NK-92 (cell line): ENCODE measurements around the gene TUBGCP2.
"Not testable (repeated sequence)": the region's sequence is repeated elsewhere in the genome, so short reads cannot be mapped to it uniquely, and the experiment has no call there.

Experiments
- DNase-seq: peaks from one replicate; lab custom pipeline; 2025; ENCODE audit not compliant: unreplicated experiment; lab: John Stamatoyannopoulos, UW

Gene TUBGCP2

DNA sequence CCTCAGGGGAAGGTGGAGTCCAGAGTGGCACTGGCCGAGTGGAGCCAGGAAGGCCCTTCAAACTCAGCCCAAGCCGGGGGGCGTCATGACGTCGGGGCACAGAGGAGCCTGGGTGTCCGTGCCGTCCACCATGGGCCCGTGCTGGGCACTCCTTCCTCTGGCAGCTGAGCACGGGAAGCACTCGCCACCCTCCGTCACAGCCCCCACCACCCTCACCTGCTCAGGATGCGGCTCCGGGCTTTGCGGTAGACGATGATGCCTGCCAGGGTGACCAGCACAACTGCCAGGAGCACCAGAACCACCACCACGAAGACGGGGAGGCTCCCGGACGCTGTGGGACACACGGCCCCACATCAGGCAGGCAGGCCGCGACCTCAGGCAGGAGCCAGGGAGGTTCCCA lies 40.1 kb downstream of the TUBGCP2 start:
- DNase-seq = no peak

DNA sequence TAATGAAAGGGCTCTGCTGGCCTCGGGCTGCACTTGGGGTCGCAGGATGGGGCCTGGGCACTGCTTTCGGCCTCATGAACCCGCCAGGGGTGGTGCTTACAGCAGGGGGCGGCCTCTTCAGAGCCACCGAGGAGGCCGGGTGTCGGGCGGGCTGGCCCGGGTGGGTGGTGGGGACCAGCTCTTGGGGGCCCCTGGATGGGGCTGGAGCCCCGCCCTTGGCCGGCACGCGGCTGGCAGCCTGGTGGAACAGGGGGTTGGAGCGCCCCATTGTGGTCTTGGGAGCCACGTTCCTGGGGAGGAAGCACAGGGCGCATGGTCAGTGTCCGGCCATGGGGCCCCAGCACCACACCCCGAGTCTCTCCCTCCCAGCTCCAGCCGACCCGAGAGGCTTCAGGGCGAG lies 40.8 kb downstream of the TUBGCP2 start:
- no peak for DNase-seq

DNA sequence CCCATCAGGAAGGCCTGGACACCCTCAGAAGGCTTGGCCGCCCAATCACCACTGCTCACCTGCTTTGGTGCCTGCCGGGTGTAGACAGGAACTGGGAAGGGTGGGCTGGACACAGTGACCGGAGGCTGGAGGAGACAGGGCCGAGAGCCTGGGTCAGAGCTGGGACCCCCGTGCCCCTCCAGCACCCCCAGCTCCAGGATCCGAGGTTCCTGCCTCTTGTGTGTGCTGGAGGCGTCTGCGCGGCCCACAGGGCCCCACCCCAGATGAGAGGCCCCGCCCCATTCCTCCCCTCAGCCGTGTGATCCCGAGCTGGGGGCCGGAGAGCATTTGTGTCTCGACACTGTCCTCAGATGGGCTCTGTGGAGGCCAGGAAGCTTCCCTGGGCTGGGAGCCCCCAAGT lies 41.4 kb downstream of the TUBGCP2 start:
- no peak for DNase-seq

DNA sequence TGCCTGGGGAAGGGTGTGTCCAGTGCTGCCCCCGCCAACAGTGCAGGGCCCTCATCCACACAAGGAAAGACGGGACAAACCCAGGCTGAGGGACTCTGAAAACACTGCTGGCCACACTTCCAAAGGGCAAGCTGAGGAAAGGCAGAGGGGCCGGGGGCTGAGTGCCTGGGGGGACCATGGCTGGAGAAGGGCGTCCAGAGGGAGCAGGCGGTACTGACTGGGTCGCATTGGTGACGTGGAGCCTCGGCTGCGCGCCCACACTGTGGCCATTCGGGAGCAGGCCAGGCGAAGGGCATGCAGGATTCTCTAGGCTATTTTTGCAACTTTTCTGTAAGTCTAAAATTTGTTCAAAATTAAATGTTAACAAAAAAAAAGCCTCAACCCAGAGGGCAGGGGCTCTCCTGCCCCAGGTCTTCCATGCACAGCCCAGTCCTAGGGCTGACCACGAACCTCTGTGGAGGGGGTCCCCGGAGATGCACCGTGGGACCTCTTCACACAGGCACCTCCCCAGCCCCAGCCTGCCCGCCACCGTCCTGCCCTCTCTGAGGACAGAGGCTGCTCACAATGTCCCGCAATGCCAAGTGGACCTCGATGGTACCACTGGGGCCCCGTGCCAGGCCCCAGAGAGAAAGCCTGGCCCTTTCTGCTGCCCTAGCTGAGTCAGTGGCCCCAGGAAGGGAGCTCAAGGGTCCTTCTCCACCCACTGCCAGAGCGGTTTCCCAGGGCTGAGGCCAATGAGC lies 42.4 kb downstream of the TUBGCP2 start:
- no peak for DNase-seq

DNA sequence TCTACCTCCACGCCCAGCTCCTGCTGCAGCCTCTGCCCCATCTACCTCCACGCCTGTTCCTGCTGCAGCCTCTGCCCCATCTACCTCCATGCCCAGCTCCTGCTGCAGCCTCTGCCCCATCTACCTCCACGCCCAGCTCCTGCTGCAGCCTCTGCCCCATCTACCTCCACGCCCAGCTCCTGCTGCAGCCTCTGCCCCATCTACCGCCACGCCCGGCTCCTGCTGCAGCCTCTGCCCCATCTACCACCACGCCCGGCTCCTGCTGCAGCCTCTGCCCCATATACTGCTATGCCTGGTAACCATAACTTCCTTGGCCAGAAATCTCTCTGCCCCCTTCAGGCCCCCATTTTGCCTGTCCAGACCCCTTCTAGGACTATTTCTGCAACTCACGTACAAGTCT lies 43.6 kb downstream of the TUBGCP2 start:
- DNase-seq = not testable (repeated sequence)

DNA sequence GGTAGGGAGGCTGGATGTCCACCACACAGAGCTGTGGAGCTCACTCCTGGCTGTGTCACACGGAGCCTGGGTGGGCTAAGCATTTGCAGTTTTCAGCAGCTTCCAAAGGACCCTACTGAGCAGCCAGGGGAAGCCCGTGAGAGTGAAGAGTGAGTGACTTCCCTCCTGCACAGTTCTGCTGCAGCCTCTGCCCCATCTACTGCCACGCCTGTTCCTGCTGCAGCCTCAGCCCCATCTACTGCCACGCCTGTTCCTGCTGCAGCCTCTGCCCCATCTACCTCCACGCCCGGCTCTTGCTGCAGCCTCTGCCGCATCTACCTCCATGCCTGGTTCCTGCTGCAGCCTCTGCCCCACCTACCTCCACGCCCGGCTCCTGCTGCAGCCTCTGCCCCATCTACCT lies 44.2 kb downstream of the TUBGCP2 start:
- no peak for DNase-seq

DNA sequence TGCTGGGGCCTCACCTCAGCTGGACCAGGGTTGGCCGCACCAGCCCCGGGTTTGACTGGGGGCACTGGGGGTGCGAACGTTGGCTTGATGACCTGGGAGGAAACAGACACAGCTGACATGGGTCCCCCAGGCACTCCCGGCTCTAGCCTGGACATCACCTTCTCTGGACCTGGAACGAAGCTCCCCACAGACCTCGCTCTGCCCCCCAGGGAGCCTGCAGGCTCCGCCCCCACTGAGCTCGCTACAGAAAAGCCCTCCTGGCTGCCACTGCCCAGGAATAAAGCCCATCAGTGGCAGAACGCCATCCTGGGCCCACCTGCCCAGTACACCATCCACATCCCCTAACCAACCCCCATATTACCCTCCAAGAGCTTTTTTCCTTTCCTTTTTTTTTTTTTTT lies 45.0 kb downstream of the TUBGCP2 start:
- DNase-seq = no peak

DNA sequence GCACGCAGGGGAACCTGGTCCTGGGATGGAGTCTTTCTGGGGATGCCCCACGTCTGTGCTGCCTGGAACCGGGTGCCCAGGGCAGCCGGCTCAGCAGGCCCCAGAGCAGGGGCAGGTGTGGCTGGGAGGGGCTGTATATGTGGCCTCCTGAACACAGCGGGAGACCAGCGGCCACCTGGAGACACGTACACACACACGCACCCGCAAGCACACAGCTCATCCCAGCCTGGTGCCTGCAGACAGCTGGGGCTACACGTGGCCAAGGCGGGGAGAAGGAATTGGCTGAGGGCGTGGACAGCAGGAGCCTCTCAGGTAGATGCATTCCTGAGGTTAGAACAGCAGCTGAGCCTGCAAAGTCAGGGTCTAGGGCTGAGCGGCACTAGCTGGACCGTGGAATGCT lies 46.0 kb downstream of the TUBGCP2 start:
- DNase-seq = no peak

DNA sequence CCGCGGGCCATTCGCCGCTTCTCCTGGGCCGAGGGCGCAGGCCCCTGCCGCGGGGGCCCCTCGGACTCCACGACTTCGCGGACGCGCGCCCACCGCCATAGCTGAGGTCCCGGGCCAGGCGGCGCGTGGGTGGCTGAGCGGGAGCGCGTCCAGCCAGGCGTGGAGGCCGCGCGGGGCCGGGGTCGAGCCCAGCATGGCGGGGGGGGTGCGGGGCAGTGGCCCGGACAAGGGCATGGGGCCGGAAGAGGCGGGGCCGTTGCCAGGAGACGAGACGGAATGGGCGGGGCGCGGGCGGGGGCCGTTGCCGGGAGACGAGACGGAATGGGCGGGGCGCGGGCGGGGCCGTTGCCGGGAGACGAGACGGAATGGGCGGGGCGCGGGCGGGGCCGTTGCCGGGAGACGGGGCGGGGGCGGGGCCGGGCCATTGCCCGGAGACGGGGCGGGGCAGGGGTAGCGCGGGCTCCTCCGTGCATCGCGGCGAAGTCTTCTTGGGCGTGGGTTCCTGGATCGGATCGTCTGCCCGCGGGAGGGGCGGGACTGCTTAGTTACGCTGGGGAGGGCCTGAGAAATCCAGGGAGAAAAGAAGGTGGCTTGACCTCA lies 46.8 kb downstream of the TUBGCP2 start:
- DNase-seq = peak; percentile 20

DNA sequence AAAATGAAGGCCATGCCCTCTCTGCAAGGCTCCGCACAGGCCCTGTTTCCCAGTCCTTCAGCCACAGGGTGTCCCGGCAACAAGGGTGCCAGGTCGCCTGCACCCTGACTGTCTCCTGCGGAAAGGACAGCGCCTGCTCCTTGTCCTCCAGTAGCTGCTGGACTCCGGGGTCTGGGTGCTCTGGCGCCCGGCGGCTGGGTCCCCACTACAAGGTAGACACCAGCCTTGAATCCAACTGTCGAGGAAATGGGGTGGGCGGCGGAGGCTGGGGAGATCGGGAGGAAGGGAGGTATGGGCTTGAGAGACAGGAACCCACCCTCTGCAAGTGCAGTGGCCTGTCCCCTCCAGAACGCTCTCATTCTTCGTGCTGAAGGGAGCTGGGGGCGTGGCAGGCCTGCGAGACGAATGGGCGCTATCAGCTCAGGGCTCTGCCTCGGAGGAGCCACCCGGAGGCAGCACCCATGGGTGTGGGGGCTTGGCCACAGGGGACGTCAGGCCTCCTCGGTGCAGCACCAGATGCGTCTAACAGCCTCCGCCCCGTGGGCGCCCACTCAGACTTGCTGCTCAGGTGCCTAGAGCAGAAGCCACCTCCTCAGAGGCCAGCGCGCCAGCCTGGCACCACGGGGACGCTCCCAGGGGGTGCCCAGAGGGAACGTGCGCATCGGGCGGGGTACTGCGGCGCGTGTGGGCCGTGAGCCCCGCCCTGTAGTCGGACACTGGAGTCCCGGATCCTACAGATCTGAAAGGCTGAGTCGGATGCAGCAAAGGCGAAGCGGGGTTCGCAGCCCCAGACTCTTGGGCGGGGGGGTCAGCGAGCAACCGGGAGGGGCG lies 47.6 kb downstream of the TUBGCP2 start:
- DNase-seq = no peak

DNA sequence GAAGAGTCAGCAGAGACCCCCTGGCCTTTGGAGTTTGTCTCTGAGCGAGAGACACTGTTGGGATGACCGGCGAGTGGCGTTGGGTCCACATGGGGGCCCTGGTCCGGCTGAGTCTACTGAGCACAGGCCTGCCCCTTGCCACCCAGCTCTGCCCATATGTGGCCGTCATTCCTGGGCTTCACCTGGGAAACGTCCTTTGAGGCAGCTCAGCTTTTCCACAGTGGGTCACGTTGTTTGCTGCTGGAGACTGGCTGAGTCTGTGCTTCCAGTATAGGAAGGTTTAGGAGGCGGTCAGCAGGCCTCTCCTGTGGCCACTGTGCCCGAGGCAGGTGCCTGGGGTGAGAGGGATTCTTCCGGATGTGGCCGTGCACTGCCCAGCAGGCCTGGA lies 49.1 kb downstream of the TUBGCP2 start:
- no peak for DNase-seq

DNA sequence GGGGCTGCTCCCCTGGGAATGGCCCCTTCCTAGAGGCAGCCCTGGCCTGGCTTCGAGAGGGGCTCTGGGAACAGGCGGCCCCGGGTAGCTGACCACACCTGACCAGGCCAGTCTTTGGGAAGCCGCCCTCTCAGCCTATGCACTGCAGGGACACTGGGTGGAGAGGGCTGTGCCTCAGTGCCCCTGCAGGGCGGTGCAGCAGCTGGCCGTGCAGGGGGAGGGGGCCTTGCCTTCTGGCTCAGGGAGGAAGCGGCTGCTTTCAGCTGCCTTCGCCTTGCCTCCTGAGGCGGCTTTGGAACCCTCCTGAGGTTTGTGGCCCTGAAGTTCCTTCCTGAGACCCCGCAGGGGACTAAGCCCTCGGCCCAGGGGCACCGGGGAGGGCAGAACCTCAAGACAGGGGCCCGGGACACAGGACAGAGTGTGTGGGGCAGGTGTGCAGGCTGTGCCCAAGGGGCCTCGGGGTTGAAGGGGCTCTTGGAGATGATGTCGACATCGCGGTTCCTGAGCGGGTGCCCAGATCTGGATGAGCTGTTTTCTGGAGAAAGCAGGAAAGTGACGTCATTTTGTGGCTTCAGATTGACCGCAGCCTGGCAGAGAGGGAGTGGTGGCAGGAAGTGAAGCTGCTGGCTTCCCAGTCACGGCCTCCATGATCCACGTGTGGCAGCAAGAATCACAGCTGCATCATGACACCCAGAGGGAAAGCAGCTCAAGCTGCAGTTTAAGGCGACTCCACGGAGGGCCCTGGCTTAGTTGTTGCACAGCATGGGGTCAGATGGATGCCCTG lies 49.7 kb downstream of the TUBGCP2 start:
- DNase-seq = no peak

DNA sequence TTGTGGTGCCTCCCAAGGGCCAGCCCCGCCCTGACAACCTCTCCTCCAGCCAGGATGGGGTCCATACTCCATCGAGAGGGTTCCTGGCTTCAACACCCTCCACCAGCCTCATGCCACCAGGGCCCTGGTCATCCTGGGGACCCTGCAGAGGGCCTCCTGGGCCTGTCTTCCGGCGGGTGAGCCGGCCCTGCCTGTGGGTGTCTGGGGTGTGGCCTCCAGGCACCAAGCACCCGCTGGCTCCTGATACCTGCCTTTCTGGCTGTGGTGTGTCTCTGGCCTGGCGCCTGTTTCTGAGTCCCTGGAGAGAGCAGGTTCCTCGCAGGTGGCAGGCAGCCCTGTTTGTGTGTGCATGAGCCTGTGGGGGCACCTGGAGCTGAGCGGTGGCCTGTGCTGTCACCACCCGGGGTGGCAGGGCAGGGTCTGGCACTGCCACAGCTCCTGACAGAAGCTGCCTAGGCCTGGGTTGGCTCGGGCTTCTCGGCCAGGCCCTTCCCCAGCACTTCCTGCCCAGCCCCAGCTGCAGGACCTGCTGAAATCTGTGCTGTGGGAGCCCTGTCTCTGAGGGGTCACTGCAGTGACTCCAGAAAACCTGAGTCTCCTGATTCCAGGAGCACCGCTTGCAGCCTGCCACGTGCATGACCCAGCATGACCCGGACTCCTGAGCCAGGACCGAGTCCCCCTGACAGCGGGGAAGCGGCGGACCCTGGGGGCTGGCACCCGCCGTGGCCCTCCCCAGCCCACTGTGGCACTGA lies 50.4 kb downstream of the TUBGCP2 start:
- DNase-seq = no peak

DNA sequence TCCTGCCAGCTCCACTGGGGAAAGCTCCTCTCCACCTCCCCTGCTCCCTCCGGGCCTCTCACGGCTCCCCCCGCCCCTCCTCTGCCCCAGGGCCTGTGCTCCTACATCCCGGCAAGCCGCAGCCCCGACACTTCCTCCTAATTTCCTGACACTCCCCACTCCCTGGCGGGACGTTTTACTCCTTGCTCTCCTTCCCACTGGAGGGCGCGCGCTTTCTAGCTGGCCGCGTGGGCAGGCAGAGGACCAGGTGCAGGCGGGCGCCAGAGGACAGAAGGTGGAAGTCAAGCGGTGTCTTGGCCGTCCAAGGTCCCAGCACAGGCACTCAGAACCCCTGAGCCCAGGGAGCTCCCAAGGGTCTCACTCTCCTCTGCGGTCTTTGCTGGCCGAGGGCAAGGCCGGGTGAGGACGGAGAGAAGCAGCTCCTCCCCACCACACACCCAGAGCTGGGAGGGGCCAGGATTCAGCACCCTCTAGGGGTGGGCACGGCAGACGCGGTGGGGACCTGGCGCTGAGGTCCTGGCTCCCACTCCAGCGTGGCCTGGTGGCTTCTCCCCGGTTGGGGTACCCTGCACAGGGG lies 51.1 kb downstream of the TUBGCP2 start:
- no peak for DNase-seq

DNA sequence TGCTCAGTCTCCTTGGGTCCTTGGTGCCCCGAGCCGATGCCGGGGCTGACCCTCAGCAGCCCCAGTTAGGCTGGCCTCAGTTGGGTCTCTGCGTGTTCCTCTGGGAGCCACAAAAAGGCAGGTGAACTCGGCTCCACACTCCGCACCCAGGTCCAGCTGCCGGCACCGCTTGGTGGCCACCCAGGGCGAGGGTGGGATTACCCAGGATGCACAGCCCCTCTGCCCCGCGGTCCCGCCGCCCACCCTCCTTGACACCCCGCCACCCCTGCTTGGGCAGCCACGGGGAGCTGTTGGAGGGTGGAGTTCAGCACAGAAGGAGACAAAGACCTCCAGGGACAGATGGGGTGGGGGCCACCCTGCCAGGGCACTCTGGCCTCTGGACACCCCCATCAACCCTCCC lies 53.3 kb downstream of the TUBGCP2 start:
- no peak for DNase-seq

DNA sequence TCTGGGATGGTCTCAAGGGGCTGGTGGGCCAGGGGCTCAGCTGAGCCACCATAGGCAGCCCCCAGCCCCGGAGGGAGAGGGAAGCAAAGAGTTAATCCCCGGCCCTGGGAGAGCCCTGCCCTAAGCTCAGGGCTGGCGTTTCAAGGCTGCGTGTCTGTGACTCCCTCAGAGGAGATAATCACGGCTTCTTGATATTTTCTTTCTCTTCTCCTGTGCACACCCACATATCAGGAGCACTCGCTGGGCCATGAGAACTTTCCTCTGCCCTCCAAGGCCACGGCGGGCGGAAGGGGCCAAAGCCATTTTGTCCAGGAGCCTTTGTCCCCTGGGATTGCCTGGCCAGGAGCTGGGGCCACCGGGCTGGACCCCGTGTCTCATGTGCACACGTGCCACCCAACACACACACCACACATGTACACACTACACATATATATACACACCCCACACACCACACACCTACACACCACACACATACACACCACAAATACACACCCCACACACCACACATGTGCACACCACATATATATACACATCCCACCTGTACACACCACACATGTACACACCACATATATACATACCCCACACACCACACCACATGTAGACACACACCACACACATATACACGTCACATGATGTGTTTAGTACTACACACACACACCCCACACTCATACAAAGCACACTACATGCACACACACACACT lies 54.1 kb downstream of the TUBGCP2 start:
- no peak for DNase-seq

DNA sequence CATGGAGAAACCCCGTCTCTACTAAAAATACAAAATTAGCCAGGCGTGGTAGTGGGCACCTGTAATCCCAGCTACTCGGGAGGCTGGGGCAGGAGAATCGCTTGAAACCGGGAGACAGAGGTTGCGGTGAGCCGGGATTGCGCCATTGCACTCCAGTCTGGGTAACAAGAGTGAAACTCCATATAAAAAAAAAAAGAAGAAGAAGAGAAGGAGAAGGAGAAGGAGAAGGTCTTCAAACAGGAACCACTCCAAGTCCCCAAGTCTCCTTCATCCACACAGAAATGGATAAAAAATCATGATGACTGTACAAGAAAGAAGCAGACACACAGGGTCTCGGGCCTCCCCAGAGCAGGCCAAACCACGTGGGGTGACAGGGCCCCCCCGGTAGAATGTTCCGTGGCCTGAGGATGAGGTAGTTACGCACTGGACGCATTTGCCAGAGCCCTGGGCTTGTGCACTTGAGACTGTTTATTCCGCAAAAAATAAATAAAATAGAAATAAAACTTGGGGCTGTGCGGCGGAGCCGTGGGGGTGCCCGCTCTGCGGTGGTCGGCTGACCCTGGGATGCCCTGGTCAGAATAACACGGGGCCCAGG lies 55.2 kb downstream of the TUBGCP2 start:
- no peak for DNase-seq

DNA sequence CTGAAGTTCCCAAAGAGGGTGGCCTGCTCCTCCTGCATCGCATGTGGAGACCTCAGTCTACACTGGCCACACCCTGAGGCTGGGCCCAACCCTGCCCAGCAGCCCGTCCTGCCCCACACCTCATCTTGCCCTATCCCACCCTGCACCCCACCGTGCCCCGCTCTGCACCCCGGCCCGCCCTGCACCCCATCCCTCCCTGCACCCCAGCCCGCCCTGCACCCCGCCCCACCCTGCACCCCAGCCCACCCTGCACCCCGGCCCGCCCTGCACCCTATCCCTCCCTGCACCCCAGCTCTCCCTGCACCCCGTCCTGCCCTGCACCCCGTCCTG lies 56.5 kb downstream of the TUBGCP2 start:
- DNase-seq = no peak

DNA sequence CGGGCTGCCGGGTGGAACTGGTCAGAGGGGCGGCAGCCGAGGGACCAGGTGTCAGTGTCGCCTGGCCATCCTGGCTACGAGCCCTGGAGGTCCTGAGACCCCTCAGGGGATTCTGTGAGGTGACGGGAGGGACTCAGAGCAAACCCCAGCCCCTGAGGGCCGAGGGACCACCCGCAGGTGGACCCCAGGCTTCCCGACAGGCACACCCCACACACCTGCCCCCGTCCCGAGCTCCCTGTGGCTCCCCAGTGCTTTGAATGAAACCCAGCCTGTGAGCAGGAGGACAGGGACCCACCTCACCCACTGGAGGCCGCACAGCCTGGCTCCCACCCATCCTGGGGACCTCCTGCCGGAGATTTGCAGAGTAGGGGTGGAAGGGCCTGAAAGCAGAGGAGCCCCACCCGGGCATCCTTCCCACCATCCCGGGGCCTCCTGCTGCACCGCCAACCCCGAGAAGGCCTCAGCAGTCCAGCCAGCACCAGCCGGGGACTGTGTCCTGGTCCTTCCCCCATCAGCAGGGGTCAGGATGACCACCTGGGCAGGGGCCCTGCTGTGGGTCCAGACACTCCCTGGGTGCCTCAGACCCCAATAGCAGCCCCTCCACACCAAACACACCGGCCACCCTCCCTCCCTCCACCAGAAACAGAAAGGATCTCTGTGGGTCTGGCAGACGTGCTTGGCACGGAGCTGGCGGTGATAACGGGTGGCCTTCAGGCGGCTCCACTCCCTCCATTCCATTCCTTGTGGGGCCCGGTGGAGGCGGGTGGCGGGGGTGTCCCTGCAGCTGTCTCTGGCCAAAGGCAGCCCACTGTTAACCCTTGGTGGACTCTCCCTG lies 57.1 kb downstream of the TUBGCP2 start:
- DNase-seq = no peak
